ENCODE data around the gene ELAVL2. TPM values are rescaled to one million over a fixed set of nuclear protein-coding genes. Genes with fewer than 3 reads are reported as not detected.

Gene ELAVL2
- total RNA-seq, 1 donor from 2014 or later, result 0.52 TPM

- DNase-seq (ENCODE audit: low read depth), result no peak
- no peak for TF ChIP-seq CTCF (conservative IDR thresholded peaks at IDR 0.05; ENCODE audit: low read depth, low read length)
- H3K4me3 ChIP-seq (ENCODE audit: low read depth, low read length), result no peak overlapping the region
These were observed 26.5 kb downstream of the ELAVL2 start for GRCh38 chr9:23799521-23799920.

- TF ChIP-seq CTCF (conservative IDR thresholded peaks at IDR 0.05; ENCODE audit: low read depth, low read length), result no peak
These were observed 27.7 kb downstream of the ELAVL2 start for GRCh38 chr9:23798325-23798724.

GRCh38 chr9:23796209-23796608, 29.8 kb downstream of the ELAVL2 start:
- TF ChIP-seq CTCF (conservative IDR thresholded peaks at IDR 0.05; ENCODE audit: low read depth, low read length), result no peak

More at GRCh38 chr9:23798325-23798724, 27.7 kb downstream of the ELAVL2 start:
- no peak for DNase-seq (ENCODE audit: low read depth)
- no peak overlapping the region for H3K4me3 ChIP-seq (ENCODE audit: low read depth, low read length)

GRCh38 chr9:23790351-23791260, 35.4 kb downstream of the ELAVL2 start:
- no peak for TF ChIP-seq CTCF (conservative IDR thresholded peaks at IDR 0.05; ENCODE audit: low read depth, low read length)
- H3K4me3 ChIP-seq (ENCODE audit: low read depth, low read length), result no peak overlapping the region
- no peak for DNase-seq (ENCODE audit: low read depth)

More at GRCh38 chr9:23796209-23796608, 29.8 kb downstream of the ELAVL2 start:
- H3K4me3 ChIP-seq (ENCODE audit: low read depth, low read length), result no peak overlapping the region
- no peak for DNase-seq (ENCODE audit: low read depth)

- no peak for TF ChIP-seq CTCF (conservative IDR thresholded peaks at IDR 0.05; ENCODE audit: low read depth, low read length)
- no peak overlapping the region for H3K4me3 ChIP-seq (ENCODE audit: low read depth, low read length)
- no peak for DNase-seq (ENCODE audit: low read depth)
These were observed 36.3 kb downstream of the ELAVL2 start for GRCh38 chr9:23789529-23790254.

GRCh38 chr9:23784962-23785361, 41.1 kb downstream of the ELAVL2 start:
- DNase-seq (ENCODE audit: low read depth), result no peak
- H3K4me3 ChIP-seq (ENCODE audit: low read depth, low read length), result no peak overlapping the region
- TF ChIP-seq CTCF (conservative IDR thresholded peaks at IDR 0.05; ENCODE audit: low read depth, low read length), result no peak

All from epithelial cell of proximal tubule (primary cell).